Neuronal stem cell (in vitro differentiated cells): ENCODE data around the gene GRIK3.

Experiments
- DNase-seq: peaks from one replicate; pipeline ENCODE4 v3.0.0-alpha.2; 2013; ENCODE audit warnings: low spot score
- H2AFZ ChIP-seq: one replicate; pipeline ENCODE4 v1.6.1; 2013; ENCODE audit warnings: mild to moderate bottlenecking, low read length, inconsistent platforms
- H2AK5ac ChIP-seq: 2 replicates; pipeline ENCODE4 v1.6.1; 2013; ENCODE audit warnings: low read depth, mild to moderate bottlenecking, inconsistent platforms, low read length, moderate library complexity, mixed read lengths
- H2BK120ac ChIP-seq: 2 replicates; pipeline ENCODE4 v1.6.1; 2013; ENCODE audit warnings: low read depth, mild to moderate bottlenecking, inconsistent platforms, low read length, moderate library complexity, mixed read lengths
- H2BK12ac ChIP-seq: one replicate; pipeline ENCODE4 v1.6.1; 2013; ENCODE audit warnings: low read length, inconsistent platforms
- H2BK15ac ChIP-seq: 2 replicates; pipeline ENCODE4 v1.6.1; 2013; ENCODE audit warnings: mild to moderate bottlenecking, low read length, inconsistent platforms, mixed read lengths
- H2BK5ac ChIP-seq: one replicate; pipeline ENCODE4 v1.6.1; 2013; ENCODE audit warnings: inconsistent platforms, mild to moderate bottlenecking, low read length, moderate library complexity
- H3K14ac ChIP-seq: one replicate; pipeline ENCODE4 v1.6.1; 2013; ENCODE audit warnings: low read length, inconsistent platforms
- H3K18ac ChIP-seq: 2 replicates; pipeline ENCODE4 v1.6.1; 2013; ENCODE audit warnings: low read length, inconsistent platforms
- H3K23ac ChIP-seq: 2 replicates; pipeline ENCODE4 v1.6.1; 2013; ENCODE audit warnings: low read depth, mild to moderate bottlenecking, mixed read lengths, low read length, inconsistent platforms; ENCODE audit not compliant: poor library complexity
- H3K27ac ChIP-seq: replicated peaks from 3 replicates; pipeline ENCODE4 v1.5.1; 2013; ENCODE audit warnings: low read length, inconsistent platforms
- H3K27me3 ChIP-seq, 3 experiments: 2 replicates each; pipeline ENCODE4 v1.6.1; 2013; ENCODE audit warnings: low read length in 3 of 3, mild to moderate bottlenecking in 2 of 3, inconsistent platforms in 1 of 3, low read depth in 1 of 3, mixed read lengths in 1 of 3, moderate library complexity in 1 of 3; ENCODE audit not compliant: control insufficient read depth in 3 of 3, insufficient read depth in 3 of 3
- H3K36me3 ChIP-seq, 2 donors: replicated peaks in 1 of 2; 2 replicates each; pipeline ENCODE4 v1.6.1; 2013; ENCODE audit warnings: low read length in 2 of 2; ENCODE audit not compliant: control insufficient read depth in 2 of 2, insufficient read depth in 2 of 2
- H3K4ac ChIP-seq: 2 replicates; pipeline ENCODE4 v1.6.1; 2013; ENCODE audit warnings: inconsistent platforms, mild to moderate bottlenecking, low read length, moderate library complexity
- H3K4me1 ChIP-seq, 2 donors: 1 replicate in 1 of 2; 2 replicates in 1 of 2; pipeline ENCODE4 v1.6.1; 2013; ENCODE audit warnings: low read length in 2 of 2, low read depth in 1 of 2; ENCODE audit not compliant: control insufficient read depth in 2 of 2, insufficient read depth in 1 of 2
- H3K4me2 ChIP-seq: one replicate; pipeline ENCODE4 v1.6.1; 2013; ENCODE audit warnings: mild to moderate bottlenecking, low read length, inconsistent platforms; ENCODE audit not compliant: insufficient read depth, poor library complexity, severe bottlenecking
- H3K4me3 ChIP-seq, 2 donors: 2 replicates each; pipeline ENCODE4 v1.5.1; 2013; ENCODE audit warnings: low read length in 2 of 2, mild to moderate bottlenecking in 2 of 2, inconsistent platforms in 1 of 2, moderate library complexity in 1 of 2
- H3K79me1 ChIP-seq: one replicate; pipeline ENCODE4 v1.6.1; 2013; ENCODE audit warnings: low read depth, mild to moderate bottlenecking, inconsistent platforms, low read length, moderate library complexity
- H3K9ac ChIP-seq: one replicate; pipeline ENCODE4 v1.6.1; 2013; ENCODE audit warnings: mild to moderate bottlenecking, low read depth, low read length, inconsistent platforms; ENCODE audit not compliant: poor library complexity
- H3K9me3 ChIP-seq, 2 donors: replicated peaks in 1 of 2; 2 replicates each; pipeline versions ENCODE3 to v1.6.1; 2013; ENCODE audit warnings: low read length in 2 of 2, mild to moderate bottlenecking in 2 of 2, inconsistent platforms in 1 of 2, low read depth in 1 of 2, mixed read lengths in 1 of 2, moderate library complexity in 1 of 2; ENCODE audit not compliant: control insufficient read depth in 2 of 2, insufficient read depth in 1 of 2
- H4K8ac ChIP-seq: one replicate; pipeline ENCODE4 v1.6.1; 2013; ENCODE audit warnings: low read depth, mild to moderate bottlenecking, inconsistent platforms, low read length, moderate library complexity
- H4K91ac ChIP-seq: one replicate; pipeline ENCODE4 v1.6.1; 2013; ENCODE audit warnings: low read length, low read depth, mild to moderate bottlenecking, inconsistent platforms; ENCODE audit not compliant: poor library complexity
- WGBS, 2 donors: extraction: QIAGEN DNeasy Blood & Tissue Kit; methylation state at CpG; one replicate each; pipeline ENCODE4 v1.1.7; 2013; ENCODE audit warnings: missing lambda C conversion rate in 2 of 2, mixed read lengths in 1 of 2; ENCODE audit not compliant: insufficient read length in 2 of 2, insufficient replicate concordance in 1 of 2; ENCODE audit errors: extremely low coverage in 2 of 2; 5-methylcytosine and 5-hydroxymethylcytosine counted together

Gene GRIK3

DNA sequence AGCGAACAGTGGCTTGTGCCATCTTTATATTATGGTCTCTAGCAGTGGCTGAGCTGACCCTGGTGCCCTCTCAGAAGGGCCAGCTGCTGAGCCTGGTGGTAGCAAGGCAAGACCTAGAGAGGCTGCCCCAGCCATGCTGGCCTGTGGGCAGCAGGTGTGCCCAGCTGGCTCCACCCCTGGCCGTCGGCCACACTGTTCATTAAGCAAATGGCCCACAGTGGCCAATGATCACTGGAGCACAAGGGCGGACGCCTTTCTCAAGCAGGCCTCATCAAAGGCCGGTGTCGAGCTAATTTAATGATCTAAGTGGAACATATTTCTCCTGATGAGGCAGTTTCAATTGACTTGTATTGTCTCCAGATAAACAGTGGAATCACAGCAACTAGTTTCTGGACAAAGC, 89.4 kb downstream of the GRIK3 start:
- no peaks in the 10 kb centered on the region for H3K9me3 ChIP-seq
- no peaks in the 10 kb centered on the region for H3K27me3 ChIP-seq
- H3K23ac ChIP-seq = no peak overlapping the region
- WGBS, 2 donors = no CpG with 5 or more reads among the region's 7 CpGs
- no peak overlapping the region for H2BK12ac ChIP-seq
- H3K14ac ChIP-seq = no peak overlapping the region
- H3K18ac ChIP-seq = peak overlapping the region; percentile 34
- no peaks in the 10 kb centered on the region for H3K36me3 ChIP-seq
- no peak overlapping the region for H2AFZ ChIP-seq
- H3K27ac ChIP-seq = no peak overlapping the region
- H4K91ac ChIP-seq = peak overlapping the region; percentile 24
- H3K4me3 ChIP-seq = no peak overlapping the region
- no peak overlapping the region for H2AK5ac ChIP-seq
- H3K4ac ChIP-seq = no peak overlapping the region
- H2BK15ac ChIP-seq = no peak overlapping the region
- DNase-seq = no peak
- no peaks in the 10 kb centered on the region for H3K79me1 ChIP-seq
- no peak overlapping the region for H3K9ac ChIP-seq
- H3K4me2 ChIP-seq = no peak overlapping the region
- peaks cover 0 to 12% of the 10 kb centered on the region in 2 donors for H3K4me1 ChIP-seq
- no peak overlapping the region for H2BK120ac ChIP-seq
- no peak overlapping the region for H4K8ac ChIP-seq
- H2BK5ac ChIP-seq = no peak overlapping the region

DNA sequence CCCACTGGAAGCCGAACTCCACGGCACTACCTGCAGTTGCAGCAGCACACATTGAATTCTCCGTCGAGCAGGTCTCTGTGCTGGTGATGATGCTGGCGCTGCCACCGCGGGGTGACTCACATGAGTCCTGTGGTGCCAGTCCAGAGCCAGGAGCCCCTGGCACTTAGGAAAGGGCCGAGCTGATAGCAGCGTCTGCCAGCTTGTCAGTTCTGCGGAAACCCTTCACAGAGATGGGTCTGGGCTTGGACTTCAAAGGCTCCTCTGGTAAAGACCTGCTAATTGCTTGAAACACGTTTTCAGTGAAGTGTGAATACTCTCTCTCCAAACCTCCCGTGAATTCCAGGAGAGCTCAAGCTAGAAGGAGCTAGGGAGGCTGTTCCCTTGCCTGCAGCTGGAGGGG, 92.2 kb downstream of the GRIK3 start:
- H4K91ac ChIP-seq = no peak overlapping the region
- H3K27me3 ChIP-seq = no peaks in the 10 kb centered on the region
- peak overlapping the region in 1 of 2 donors; percentile 33 for H3K4me3 ChIP-seq
- peak overlapping the region; percentile 86 for H3K14ac ChIP-seq
- no peak overlapping the region for H2BK15ac ChIP-seq
- H2AFZ ChIP-seq = no peak overlapping the region
- H3K4ac ChIP-seq = no peak overlapping the region
- H3K79me1 ChIP-seq = no peaks in the 10 kb centered on the region
- H2BK5ac ChIP-seq = no peak overlapping the region
- H3K27ac ChIP-seq = no peak overlapping the region
- H4K8ac ChIP-seq = no peak overlapping the region
- WGBS, 2 donors = no CpG with 5 or more reads among the region's 12 CpGs
- H3K36me3 ChIP-seq = no peaks in the 10 kb centered on the region
- H2BK120ac ChIP-seq = no peak overlapping the region
- no peak overlapping the region for H3K23ac ChIP-seq
- no peak overlapping the region for H3K9ac ChIP-seq
- H2BK12ac ChIP-seq = no peak overlapping the region
- no peak for DNase-seq
- no peak overlapping the region for H2AK5ac ChIP-seq
- peaks cover 0 to 8% of the 10 kb centered on the region in 2 donors for H3K4me1 ChIP-seq
- no peak overlapping the region for H3K4me2 ChIP-seq
- H3K18ac ChIP-seq = peak overlapping the region; percentile 49
- H3K9me3 ChIP-seq = no peaks in the 10 kb centered on the region

DNA sequence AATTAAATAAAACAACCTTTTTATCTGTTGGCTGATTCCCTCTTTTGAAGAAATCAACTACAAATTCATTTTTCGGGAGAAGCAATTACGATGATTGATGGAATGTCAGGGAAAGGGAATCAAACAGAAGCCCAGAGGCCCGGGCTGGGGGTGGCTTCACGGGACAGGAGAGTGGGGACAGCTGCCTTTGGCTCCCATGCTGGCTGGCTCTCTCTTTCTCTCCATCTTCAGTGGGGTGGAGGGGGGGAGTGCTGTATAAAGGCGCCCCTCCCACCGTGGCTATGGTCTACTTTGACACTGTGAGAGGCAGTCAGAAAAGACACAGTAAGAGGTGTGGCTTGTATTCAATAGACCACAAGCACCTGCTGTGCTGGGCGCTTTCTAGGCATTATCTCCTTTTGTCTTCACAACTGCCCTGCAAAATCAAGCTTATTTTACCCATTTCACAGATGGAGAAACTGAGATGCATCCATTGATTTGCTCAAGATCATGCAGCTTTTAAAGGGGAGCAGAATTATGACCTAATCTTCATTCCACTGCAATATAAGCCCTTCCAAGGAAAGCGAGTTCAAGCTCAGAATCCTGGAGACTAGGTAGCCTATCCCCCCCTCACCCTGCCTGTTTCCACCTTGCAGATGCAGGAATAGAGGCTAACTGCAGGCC, 92.9 kb downstream of the GRIK3 start:
- H3K4ac ChIP-seq = no peak overlapping the region
- no peak for DNase-seq
- H3K4me3 ChIP-seq = no peak overlapping the region
- no peaks in the 10 kb centered on the region for H3K36me3 ChIP-seq
- H3K14ac ChIP-seq = no peak overlapping the region
- H2BK12ac ChIP-seq = no peak overlapping the region
- no peak overlapping the region for H2AK5ac ChIP-seq
- H3K18ac ChIP-seq = no peak overlapping the region
- H3K79me1 ChIP-seq = no peaks in the 10 kb centered on the region
- WGBS, 2 donors = no CpG with 5 or more reads among the region's 8 CpGs
- H4K8ac ChIP-seq = no peak overlapping the region
- no peak overlapping the region for H3K4me2 ChIP-seq
- peaks cover 0 to 7% of the 10 kb centered on the region in 2 donors for H3K4me1 ChIP-seq
- no peaks in the 10 kb centered on the region for H3K9me3 ChIP-seq
- no peak overlapping the region for H4K91ac ChIP-seq
- H3K27ac ChIP-seq = no peak overlapping the region
- H2BK5ac ChIP-seq = no peak overlapping the region
- H3K27me3 ChIP-seq = no peaks in the 10 kb centered on the region
- H3K9ac ChIP-seq = no peak overlapping the region
- H2BK120ac ChIP-seq = no peak overlapping the region
- H2AFZ ChIP-seq = no peak overlapping the region
- H3K23ac ChIP-seq = no peak overlapping the region
- H2BK15ac ChIP-seq = no peak overlapping the region

DNA sequence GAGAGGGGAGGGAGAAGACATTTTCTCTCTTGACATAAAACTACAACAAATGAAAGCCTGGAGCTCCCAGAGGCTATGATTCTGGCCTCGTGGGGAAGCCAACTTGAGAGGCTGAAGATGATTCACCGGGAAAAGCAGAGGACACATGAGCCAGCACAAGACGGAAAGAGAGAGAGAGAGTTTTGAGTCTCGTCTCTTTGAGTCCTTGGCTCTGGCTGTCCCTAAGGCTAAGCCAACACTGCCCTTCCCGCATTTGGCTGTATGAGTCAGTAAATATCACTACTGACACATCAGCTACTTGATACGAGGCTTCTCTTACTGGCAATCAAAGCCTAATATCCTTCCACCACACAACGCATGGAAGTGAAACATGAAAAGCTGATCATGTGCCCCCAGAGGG, 95.5 kb downstream of the GRIK3 start:
- Histone ChIP-seq H3K18ac (no peak overlapping the region), H3K36me3 (no peaks in the 10 kb centered on the region), H2BK15ac (no peak overlapping the region), H3K4me1 (peaks cover 0 to 7% of the 10 kb centered on the region in 2 donors), H3K23ac (no peak overlapping the region), H3K4ac (no peak overlapping the region), H2BK120ac (no peak overlapping the region), H3K4me2 (no peak overlapping the region), H4K91ac (no peak overlapping the region), H3K14ac (no peak overlapping the region), H3K4me3 (no peak overlapping the region), H2AK5ac (no peak overlapping the region), H3K79me1 (no peaks in the 10 kb centered on the region), H3K9me3 (no peaks in the 10 kb centered on the region), H2BK5ac (no peak overlapping the region), H3K9ac (no peak overlapping the region), H2BK12ac (no peak overlapping the region), H3K27me3 (no peaks in the 10 kb centered on the region), H3K27ac (no peak overlapping the region), H2AFZ (no peak overlapping the region), H4K8ac (no peak overlapping the region)
- no CpG with 5 or more reads among the region's 7 CpGs for WGBS, 2 donors
- DNase-seq = no peak
